ENCODE measurements around the gene TTC12. TPM values are rescaled to one million over a fixed set of nuclear protein-coding genes. Genes with fewer than 3 reads are reported as not detected.

Gene TTC12
- total and polyA plus RNA-seq, 9 of the 15 experiments (the other 6 are each of a cell fraction or from before 2014, with no cell fraction given) = 5.1 to 19.9 (median 13.4) TPM

GRCh38 chr11:113363406-113363805 is 49.0 kb downstream of the TTC12 start:
- ATAC-seq = no peak
- no TSS peak for BruUV-seq (replicated peaks)
- FAIRE-seq = no peak
- ChIA-PET CTCF (ENCODE audit: low intra/inter-chr PET ratio) (no interaction called here), POLR2A (interaction anchor here (0.7 to 1.0 kb wide), 2 partner anchors 9 to 19 kb away, joined by 3 read pairs; no protein-coding TSS in a partner anchor)
- Histone ChIP-seq H3K9me1 (ENCODE audit: control insufficient read depth, insufficient read depth, low read length) (no peaks in the 10 kb centered on the region), H3K4me2 (ENCODE audit: insufficient read depth, low read length) (no peak overlapping the region), H2AFZ (ENCODE audit: low read depth, low read length) (no peak overlapping the region), H3K36me3 (ENCODE audit: control insufficient read depth, insufficient read depth, low read length) (no peaks in the 10 kb centered on the region), H3K4me1 (replicated peaks in 1 of 2; ENCODE audit: control insufficient read depth in 2 of 2, insufficient read depth in 2 of 2, low read length in 2 of 2) (no peaks in the 10 kb centered on the region), H3K27ac (ENCODE audit: extremely low read depth, low read depth, low read length) (no peak overlapping the region), H3K27me3 (ENCODE audit: control insufficient read depth in 2 of 2, insufficient read depth in 2 of 2, low read length in 2 of 2) (peaks cover 0 to 23% of the 10 kb centered on the region in 2 experiments; a peak in 2 of 5 replicates), H3K9me3 (replicated peaks; ENCODE audit: control insufficient read depth, insufficient read depth, low read depth, low read length) (no peaks in the 10 kb centered on the region), H3K4me3 (no peak overlapping the region), H3K79me2 (ENCODE audit: control insufficient read depth, insufficient read depth, low read length) (no peaks in the 10 kb centered on the region), H3K9ac (ENCODE audit: insufficient read depth in 1 of 2, low read depth in 2 of 2, low read length in 2 of 2) (no peak overlapping the region), H4K20me1 (replicated peaks; ENCODE audit: control insufficient read depth, insufficient read depth, low read length) (no peaks in the 10 kb centered on the region)
- TF ChIP-seq KDM1A (IDR thresholded peaks at IDR 0.05) (peak in 1 of 2 experiments; percentile 10; a peak in 2 of 4 replicates), UBTF (IDR thresholded peaks at IDR 0.05; ENCODE audit: borderline replicate concordance in 1 of 2, low read depth in 2 of 2, low read length in 2 of 2) (no peak)
- intact Hi-C loops (cut with micrococcal nuclease) (no loop called here), in situ Hi-C loops (cut with MboI) (no loop called here)
- WGBS (ENCODE audit: insufficient coverage, low coverage, missing lambda C conversion rate) = 29% methylated on average over 4 of the region's 5 CpGs
- no peak for DNase-seq (ENCODE audit: extremely low read depth in 1 of 4, low spot score in 3 of 4)
